Effector memory CD4-positive, alpha-beta T cell (primary cell): Measurements from ENCODE around the gene DNMBP.
"Not testable (repeated sequence)": the region's sequence is repeated elsewhere in the genome, so short reads cannot be mapped to it uniquely, and the experiment has no call there.

Source experiments
- DNase-seq, 3 donors: peaks; one replicate each; pipeline ENCODE4 v3.0.0-alpha.2; 2020
- H3K27ac ChIP-seq: 2 replicates; pipeline ENCODE4 v1.7.0; 2013; ENCODE audit warnings: mild to moderate bottlenecking, low read length, moderate library complexity; ENCODE audit not compliant: insufficient read depth, poor library complexity, severe bottlenecking
- H3K27me3 ChIP-seq: replicated peaks from 2 replicates; pipeline ENCODE4 v1.7.0; 2013; ENCODE audit warnings: mild to moderate bottlenecking, low read length; ENCODE audit not compliant: insufficient read depth, control insufficient read depth, poor library complexity, severe bottlenecking
- H3K36me3 ChIP-seq: 2 replicates; pipeline ENCODE4 v1.7.0; 2013; ENCODE audit warnings: mild to moderate bottlenecking, low read length, moderate library complexity; ENCODE audit not compliant: control insufficient read depth, insufficient read depth
- H3K4me1 ChIP-seq: 2 replicates; pipeline ENCODE4 v1.7.0; 2013; ENCODE audit warnings: low read length, mild to moderate bottlenecking; ENCODE audit not compliant: control insufficient read depth, insufficient read depth, poor library complexity, severe bottlenecking
- H3K4me3 ChIP-seq: 2 replicates; pipeline ENCODE4 v1.7.0; 2013; ENCODE audit warnings: low read length, low read depth, mild to moderate bottlenecking; ENCODE audit not compliant: insufficient read depth, poor library complexity, severe bottlenecking
- H3K9me3 ChIP-seq: 2 replicates; pipeline ENCODE4 v1.7.0; 2013; ENCODE audit warnings: mild to moderate bottlenecking, low read length, moderate library complexity; ENCODE audit not compliant: control insufficient read depth

Gene DNMBP

GRCh38 chr10:99952799-99953198 is 56.9 kb downstream of the DNMBP start:
- no peak overlapping the region for H3K4me3 ChIP-seq
- H3K27ac ChIP-seq = no peak overlapping the region
- no peak for DNase-seq
- H3K9me3 ChIP-seq = no peaks in the 10 kb centered on the region
- H3K36me3 ChIP-seq = no peaks in the 10 kb centered on the region
- H3K27me3 ChIP-seq = no peaks in the 10 kb centered on the region
- H3K4me1 ChIP-seq = no peaks in the 10 kb centered on the region

GRCh38 chr10:99946051-99946450 is 63.7 kb downstream of the DNMBP start:
- not testable (repeated sequence) for DNase-seq, H3K27ac ChIP-seq, H3K36me3 ChIP-seq, H3K4me1 ChIP-seq, H3K9me3 ChIP-seq, H3K27me3 ChIP-seq, H3K4me3 ChIP-seq

GRCh38 chr10:99945263-99945662 is 64.5 kb downstream of the DNMBP start:
- no peaks in the 10 kb centered on the region for H3K27me3 ChIP-seq
- no peak overlapping the region for H3K27ac ChIP-seq
- H3K4me1 ChIP-seq = no peaks in the 10 kb centered on the region
- no peak overlapping the region for H3K4me3 ChIP-seq
- H3K9me3 ChIP-seq = no peaks in the 10 kb centered on the region
- DNase-seq = no peak
- H3K36me3 ChIP-seq = no peaks in the 10 kb centered on the region

GRCh38 chr10:99944860-99945259 is 64.9 kb downstream of the DNMBP start:
- Histone ChIP-seq H3K27ac (no peak overlapping the region), H3K9me3 (no peaks in the 10 kb centered on the region), H3K36me3 (no peaks in the 10 kb centered on the region), H3K4me1 (no peaks in the 10 kb centered on the region), H3K4me3 (no peak overlapping the region), H3K27me3 (no peaks in the 10 kb centered on the region)
- DNase-seq = no peak

GRCh38 chr10:99943908-99944307 is 65.8 kb downstream of the DNMBP start:
- H3K27ac ChIP-seq = no peak overlapping the region
- H3K36me3 ChIP-seq = no peaks in the 10 kb centered on the region
- no peak overlapping the region for H3K4me3 ChIP-seq
- H3K27me3 ChIP-seq = no peaks in the 10 kb centered on the region
- H3K4me1 ChIP-seq = no peaks in the 10 kb centered on the region
- DNase-seq = no peak
- no peaks in the 10 kb centered on the region for H3K9me3 ChIP-seq

GRCh38 chr10:99941942-99942820 is 67.6 kb downstream of the DNMBP start:
- H3K36me3 ChIP-seq = no peaks in the 10 kb centered on the region
- no peaks in the 10 kb centered on the region for H3K4me1 ChIP-seq
- no peak overlapping the region for H3K4me3 ChIP-seq
- H3K27ac ChIP-seq = no peak overlapping the region
- H3K27me3 ChIP-seq = no peaks in the 10 kb centered on the region
- no peak for DNase-seq
- no peaks in the 10 kb centered on the region for H3K9me3 ChIP-seq

- no peak overlapping the region for H3K27ac ChIP-seq
- H3K4me3 ChIP-seq = no peak overlapping the region
- no peaks in the 10 kb centered on the region for H3K9me3 ChIP-seq
- no peaks in the 10 kb centered on the region for H3K4me1 ChIP-seq
- H3K36me3 ChIP-seq = no peaks in the 10 kb centered on the region
- no peaks in the 10 kb centered on the region for H3K27me3 ChIP-seq
- DNase-seq = no peak
Observed at GRCh38 chr10:99938563-99938962, 71.2 kb downstream of the DNMBP start.

- Histone ChIP-seq H3K27ac (no peak overlapping the region), H3K36me3 (no peaks in the 10 kb centered on the region), H3K4me1 (no peaks in the 10 kb centered on the region), H3K4me3 (no peak overlapping the region), H3K27me3 (no peaks in the 10 kb centered on the region), H3K9me3 (no peaks in the 10 kb centered on the region)
- no peak for DNase-seq
Observed at GRCh38 chr10:99937630-99938029, 72.1 kb downstream of the DNMBP start.

GRCh38 chr10:99932203-99932957 is 77.4 kb downstream of the DNMBP start:
- H3K4me1 ChIP-seq, H3K27ac ChIP-seq, H3K4me3 ChIP-seq, DNase-seq, H3K9me3 ChIP-seq, H3K36me3 ChIP-seq, H3K27me3 ChIP-seq: not testable (repeated sequence)
